HG02870 (cell line): Measurements from ENCODE around the gene CTSZ.
"Not testable (repeated sequence)": the region's sequence is repeated elsewhere in the genome, so short reads cannot be mapped to it uniquely, and the experiment has no call there.

Experiments
- ATAC-seq: cut with Tn5 transposase; IDR thresholded peaks from one replicate; pipeline ENCODE4 v1.9.1; 2021; ENCODE audit warnings: mild to moderate bottlenecking, moderate library complexity; ENCODE audit not compliant: unreplicated experiment

CTSZ gene

GRCh38 chr20:59006864-59007664, at the start of gene CTSZ:
Gene CTSZ (minus strand): TSS chr20:59007254. CDS start chr20:59007128, 126 bp downstream.
- peak; percentile 26 for ATAC-seq

GRCh38 chr20:59055302-59055701, 48.2 kb upstream of the CTSZ start:
- no peak for ATAC-seq

GRCh38 chr20:59051666-59052185, 44.7 kb upstream of the CTSZ start:
- no peak for ATAC-seq

DNA sequence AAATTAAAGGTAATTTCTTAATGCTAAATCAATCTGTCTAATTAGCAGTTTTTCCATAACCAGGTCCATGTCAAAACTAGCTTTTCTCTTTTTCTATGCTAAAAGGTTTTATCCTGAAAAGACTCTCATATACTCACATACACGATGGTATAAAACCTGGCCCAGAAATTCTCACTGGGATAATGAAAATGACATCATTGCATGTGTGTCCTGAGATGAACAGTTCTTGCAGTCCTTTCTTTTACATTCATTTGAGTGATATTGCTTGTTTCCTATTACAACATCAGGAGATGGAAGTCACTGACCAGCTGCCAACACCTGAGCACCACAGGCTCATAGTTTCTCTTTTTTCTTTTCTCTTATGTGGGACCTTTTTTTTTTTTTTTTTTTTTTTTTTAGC, 43.4 kb upstream of the CTSZ start:
- no peak for ATAC-seq

DNA sequence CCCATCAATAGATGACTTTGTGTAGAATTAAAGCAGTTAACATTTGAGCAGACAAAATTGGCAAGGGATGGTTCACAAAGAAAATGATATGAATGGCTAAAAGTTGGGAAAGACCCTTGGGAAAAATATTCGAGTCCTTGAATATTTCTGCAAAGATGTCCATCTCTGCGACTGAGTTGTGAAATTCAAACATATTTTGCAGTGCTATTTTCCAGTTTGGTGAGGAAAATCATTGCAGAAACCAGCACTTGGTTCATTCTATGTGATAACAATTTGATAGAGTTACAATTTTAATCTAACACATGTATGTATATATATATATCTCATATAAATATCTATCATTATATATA, 41.6 kb upstream of the CTSZ start:
- ATAC-seq: no peak

GRCh38 chr20:59047938-59048680, 41.1 kb upstream of the CTSZ start:
- ATAC-seq: no peak

DNA sequence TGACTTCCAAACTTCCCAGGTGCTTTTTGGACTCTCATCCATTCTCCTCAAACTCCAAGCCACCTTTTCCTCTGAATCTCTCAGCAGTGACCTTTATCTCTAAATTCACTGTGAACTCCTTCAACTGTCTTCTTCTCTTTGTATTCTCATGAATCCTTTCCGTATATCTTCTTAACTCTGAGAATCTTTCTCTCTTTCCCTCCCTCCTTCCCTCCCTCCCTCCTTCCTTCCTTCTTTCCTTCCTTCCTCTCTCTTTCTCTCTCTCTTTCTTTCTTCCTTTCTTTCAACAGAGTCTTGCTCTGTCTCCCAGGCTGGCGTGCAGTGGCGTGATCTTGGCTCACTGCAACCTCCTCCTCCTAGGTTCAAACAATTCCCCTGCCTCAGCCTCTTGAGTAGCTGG, 39.8 kb upstream of the CTSZ start:
- ATAC-seq: no peak

GRCh38 chr20:59044796-59045195, 37.7 kb upstream of the CTSZ start:
- no peak for ATAC-seq

GRCh38 chr20:59044295-59044694, 37.2 kb upstream of the CTSZ start:
- no peak for ATAC-seq

- no peak for ATAC-seq
Observed at GRCh38 chr20:59043698-59044097, 36.6 kb upstream of the CTSZ start.

- ATAC-seq: peak; percentile 89
Observed at GRCh38 chr20:59042796-59043631, 36.0 kb upstream of the CTSZ start.

DNA sequence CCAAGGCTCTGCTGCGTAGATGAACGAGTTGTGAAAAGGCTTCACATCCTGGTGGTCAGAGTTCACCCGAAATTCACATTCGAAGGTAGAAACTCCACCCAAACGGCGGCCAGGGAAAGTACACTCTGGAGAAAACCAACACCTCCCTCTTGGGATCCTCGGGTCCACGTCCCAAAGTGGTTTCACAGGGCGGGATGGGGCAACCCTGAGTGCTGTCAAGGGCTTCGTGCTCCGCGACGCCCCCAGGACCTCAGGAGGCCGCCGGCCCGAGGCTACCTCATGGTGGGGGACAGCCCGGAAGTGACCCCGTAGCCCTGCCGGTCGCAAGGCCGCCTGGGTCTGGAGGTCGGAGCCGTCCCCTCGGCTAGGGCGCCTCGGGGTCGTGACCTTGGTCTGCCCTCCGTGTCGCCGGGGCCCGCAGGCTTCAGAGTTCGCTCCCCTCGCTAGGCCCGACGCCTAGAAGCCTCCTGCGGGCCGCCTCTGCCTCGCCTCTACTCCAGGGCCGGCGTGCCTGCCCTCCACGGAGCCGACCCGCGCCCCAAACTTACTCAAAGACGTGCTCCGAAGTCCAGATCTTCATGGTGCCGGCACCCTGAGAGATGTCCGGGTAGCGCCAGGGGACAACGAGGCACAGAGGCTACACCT, 35.2 kb upstream of the CTSZ start, which contains the start of gene PRELID3B:
TSS of gene PRELID3B (minus strand) at position 636 of the 645 bp plus-strand sequence. CDS start at position 580, 56 bp downstream.
- peak; percentile 31 for ATAC-seq

DNA sequence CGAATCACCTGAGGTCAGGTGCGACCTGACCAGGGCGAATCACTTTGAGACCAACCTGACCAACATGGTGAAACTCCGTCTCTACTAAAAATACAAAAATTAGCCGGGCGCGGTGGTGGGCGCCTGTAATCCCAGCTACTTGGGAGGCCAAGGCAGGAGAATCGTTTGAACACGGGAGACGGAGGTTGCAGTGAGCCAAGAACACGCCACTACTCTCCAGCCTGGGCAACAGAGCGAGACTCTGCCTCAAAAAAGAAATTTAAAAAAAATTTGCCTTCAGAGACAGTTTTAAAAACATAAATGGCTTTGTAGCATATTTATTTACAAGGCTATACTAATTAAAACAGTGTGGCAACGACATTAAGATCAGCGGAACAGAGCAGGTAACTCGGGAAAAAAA, 34.4 kb upstream of the CTSZ start:
- ATAC-seq: not testable (repeated sequence)

DNA sequence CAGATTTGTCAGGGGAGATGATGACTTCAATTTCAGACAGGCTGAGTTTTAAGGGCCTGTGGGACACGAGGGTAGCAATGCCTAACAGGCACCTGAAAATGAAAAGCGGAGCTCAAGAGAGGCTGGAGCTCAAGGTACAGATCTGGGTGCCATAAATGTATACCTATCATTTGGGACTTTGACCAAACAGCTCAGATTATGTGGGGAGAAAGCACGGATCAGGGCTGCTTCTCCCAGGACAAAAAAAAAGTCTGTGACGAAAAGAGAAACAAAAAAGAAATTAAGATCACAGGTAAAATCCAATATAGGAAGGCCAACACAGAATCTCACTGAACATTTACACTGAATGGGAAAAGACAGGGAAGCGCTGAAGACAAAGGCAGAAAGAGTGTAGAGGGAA, 33.6 kb upstream of the CTSZ start:
- no peak for ATAC-seq

DNA sequence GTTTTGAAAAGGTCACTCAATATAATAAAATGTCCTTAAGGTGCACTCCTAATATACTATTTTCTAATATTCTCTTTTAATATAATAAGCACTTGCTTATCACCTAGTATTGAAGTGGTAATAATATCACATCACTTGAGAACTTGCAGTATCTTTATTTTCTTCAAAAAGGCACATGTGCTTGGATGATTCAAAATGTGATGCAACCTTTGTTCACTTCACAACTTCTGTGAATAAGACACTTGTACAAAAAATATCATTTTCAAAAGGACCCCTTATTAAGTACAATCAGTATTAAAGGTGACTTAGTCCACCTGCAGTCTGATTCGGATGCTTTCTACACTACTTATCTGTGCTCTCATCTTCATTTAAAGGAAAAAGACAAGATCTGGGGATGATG, 32.2 kb upstream of the CTSZ start:
- no peak for ATAC-seq

DNA sequence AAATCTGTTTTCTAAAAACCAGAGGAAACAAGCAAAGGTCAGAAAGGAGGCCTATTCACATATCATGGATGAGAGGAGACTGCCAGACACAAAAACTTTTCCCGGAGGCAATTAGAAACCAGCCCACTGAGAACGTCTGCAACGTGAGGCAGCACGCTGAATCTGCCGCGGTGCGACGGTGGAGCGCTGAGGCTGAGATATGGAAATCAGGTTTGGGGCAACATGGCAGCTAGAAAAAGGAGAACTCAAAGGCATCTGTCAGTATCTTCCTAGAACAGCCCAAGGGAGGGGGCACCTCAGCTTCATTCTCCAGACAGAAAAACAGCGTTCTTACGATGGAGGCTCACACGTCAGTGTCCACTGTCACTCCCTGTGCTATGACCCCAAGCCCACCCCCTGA, 30.3 kb upstream of the CTSZ start:
- ATAC-seq: no peak

- no peak for ATAC-seq
Observed at GRCh38 chr20:59035381-59035780, 28.3 kb upstream of the CTSZ start.

DNA sequence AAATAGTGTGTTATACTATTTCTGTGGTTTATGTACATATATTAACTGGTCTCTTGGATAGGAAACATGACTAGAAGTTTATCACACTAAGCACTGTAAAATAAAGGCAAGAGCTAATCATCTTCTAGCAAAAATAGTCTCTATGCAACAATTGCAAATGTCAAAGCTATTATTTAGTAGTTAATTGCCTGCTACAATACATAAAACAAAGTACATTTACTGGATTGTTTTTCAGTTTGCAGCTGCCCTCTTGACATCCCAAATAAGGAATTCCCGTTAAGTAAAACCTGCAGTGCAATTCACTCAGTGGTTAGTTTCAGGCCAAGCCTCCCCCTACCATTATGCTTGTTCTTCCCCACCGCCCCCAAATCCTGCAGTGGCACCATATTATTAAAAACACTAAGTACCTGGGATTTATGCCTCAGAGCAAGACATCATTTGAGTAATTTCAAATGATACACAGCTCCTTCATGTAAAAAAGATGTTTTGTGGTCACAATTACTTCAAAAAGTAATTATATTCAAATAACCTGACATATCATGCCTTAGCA, 26.6 kb upstream of the CTSZ start:
- no peak for ATAC-seq

- no peak for ATAC-seq
Observed at GRCh38 chr20:59033093-59033492, 26.0 kb upstream of the CTSZ start.

DNA sequence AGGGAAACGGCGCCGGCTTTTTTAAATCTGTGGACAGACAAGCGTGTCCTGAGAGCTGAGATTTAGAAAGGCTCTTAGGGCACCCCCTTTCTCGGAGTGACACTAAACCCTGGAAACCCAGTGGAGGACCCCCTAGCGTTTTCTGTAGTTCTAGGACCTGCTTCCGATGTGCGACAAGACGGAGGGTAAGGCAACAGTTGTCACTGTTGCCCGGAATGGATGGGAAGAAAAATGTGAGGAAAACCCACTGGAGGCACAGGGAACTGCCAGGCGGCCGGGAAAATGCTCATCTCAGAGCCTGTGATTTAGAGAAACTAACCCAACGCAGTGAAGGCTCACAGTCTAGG, 25.6 kb upstream of the CTSZ start:
- ATAC-seq: peak; percentile 26
